SK-N-SH treated with all-trans-retinoic acid at 6 μM for 48 hours (cell line): ENCODE measurements around the gene TRAF1.

ENCODE experiments used
- ARNTL ChIP-seq: fragments of 450-650 bp; formaldehyde crosslinking; IDR thresholded peaks from 2 replicates; pipeline ENCODE4 v1.5.0; 2020; ENCODE audit warnings: low read depth, mild to moderate bottlenecking, moderate library complexity, borderline replicate concordance
- CREB5 ChIP-seq: fragments of 250-450 bp; sonication (Bioruptor Pico); IDR thresholded peaks from 2 replicates; pipeline ENCODE4 v1.5.1; 2020; ENCODE audit warnings: low read depth, mild to moderate bottlenecking, moderate library complexity
- CSDC2 ChIP-seq: fragments of 250-450 bp; sonication (Bioruptor Pico); IDR thresholded peaks from 2 replicates; pipeline ENCODE4 v1.5.0; 2020; ENCODE audit warnings: mild to moderate bottlenecking, moderate library complexity
- ISL1 ChIP-seq: fragments of 250-450 bp; sonication (Bioruptor Pico); IDR thresholded peaks from 2 replicates; pipeline ENCODE4 v2.1.2; 2022; ENCODE audit warnings: mild to moderate bottlenecking, moderate library complexity
- OSR1 ChIP-seq: fragments of 250-450 bp; sonication (Bioruptor Pico); IDR thresholded peaks from 2 replicates; pipeline ENCODE4 v1.8.0; 2022; ENCODE audit warnings: moderate library complexity, mild to moderate bottlenecking, inconsistent platforms
- PATZ1 ChIP-seq: fragments of 250-450 bp; sonication (Bioruptor Pico); IDR thresholded peaks from 2 replicates; pipeline ENCODE4 v1.8.0; 2020; ENCODE audit warnings: mild to moderate bottlenecking, moderate library complexity, borderline replicate concordance
- RARB ChIP-seq: fragments of 250-450 bp; sonication (Bioruptor Pico); IDR thresholded peaks from 2 replicates; pipeline ENCODE4 v1.8.0; 2021; ENCODE audit warnings: mild to moderate bottlenecking, moderate library complexity
- TOX ChIP-seq: fragments of 250-450 bp; sonication (Bioruptor Pico); IDR thresholded peaks from 2 replicates; pipeline ENCODE4 v1.8.0; 2021; ENCODE audit warnings: mild to moderate bottlenecking, moderate library complexity, borderline replicate concordance
- TSHZ2 ChIP-seq: fragments of 250-450 bp; sonication (Bioruptor Pico); IDR thresholded peaks from 2 replicates; pipeline ENCODE4 v1.5.0; 2020; ENCODE audit warnings: mild to moderate bottlenecking, moderate library complexity
- ZFP30 ChIP-seq: fragments of 450-650 bp; formaldehyde crosslinking; IDR thresholded peaks from 2 replicates; pipeline ENCODE4 v1.5.0; 2022; ENCODE audit warnings: mild to moderate bottlenecking, moderate library complexity
- ZNF70 ChIP-seq: fragments of 450-650 bp; formaldehyde crosslinking; IDR thresholded peaks from 2 replicates; pipeline ENCODE4 v1.5.0; 2020; ENCODE audit warnings: mild to moderate bottlenecking, moderate library complexity

- no peak for TF ChIP-seq ZNF70 (CRISPR knock-in tag)
- no peak for TF ChIP-seq PATZ1 (CRISPR knock-in tag)
- TF ChIP-seq OSR1 (CRISPR knock-in tag) = no peak
- TF ChIP-seq CREB5 (CRISPR knock-in tag) = no peak
- TF ChIP-seq ARNTL (CRISPR knock-in tag) = no peak
- no peak for TF ChIP-seq ISL1 (CRISPR knock-in tag)
- no peak for TF ChIP-seq TSHZ2 (CRISPR knock-in tag)
- TF ChIP-seq ZFP30 (CRISPR knock-in tag) = no peak
- no peak for TF ChIP-seq RARB (CRISPR knock-in tag)
- no peak for TF ChIP-seq CSDC2 (CRISPR knock-in tag)
- no peak for TF ChIP-seq TOX (CRISPR knock-in tag)
Observed at GRCh38 chr9:120909904-120910303, 16.7 kb downstream of the TRAF1 start.
